Stimulated activated CD4-positive, alpha-beta T cell treated with anti-CD3 and anti-CD28 coated beads, Interleukin-12 subunit alpha, Interleukin-12 subunit beta, amount 100 ng/mL, for 48 hours (primary cell): ENCODE results near the gene ADM.

Experiments used
- DNase-seq, 3 donors: peaks; one replicate each; pipeline ENCODE4 v3.0.0-alpha.2; 2020; ENCODE audit warnings: low read depth in 2 of 3, low spot score in 1 of 3

Gene ADM

GRCh38 chr11:10308201-10308954 is 3.5 kb downstream of the ADM start:
- DNase-seq, result no peak

- no peak for DNase-seq
These were observed 4.6 kb downstream of the ADM start for GRCh38 chr11:10309163-10310093.

- DNase-seq, result no peak
These were observed 5.5 kb downstream of the ADM start for GRCh38 chr11:10310301-10310841.

- no peak for DNase-seq
These were observed 6.9 kb downstream of the ADM start for GRCh38 chr11:10311802-10312201.

- DNase-seq, result no peak
These were observed 9.6 kb downstream of the ADM start for GRCh38 chr11:10314199-10315072.

GRCh38 chr11:10315083-10315482 is 10.2 kb downstream of the ADM start:
- DNase-seq, result no peak

- no peak for DNase-seq
These were observed 12.4 kb downstream of the ADM start for GRCh38 chr11:10317151-10317755.

GRCh38 chr11:10317776-10318526 is 13.1 kb downstream of the ADM start:
- no peak for DNase-seq

GRCh38 chr11:10318527-10318802 is 13.6 kb downstream of the ADM start:
- DNase-seq, result no peak

- DNase-seq, result no peak
These were observed 15.1 kb downstream of the ADM start for GRCh38 chr11:10319702-10320558.

GRCh38 chr11:10320736-10321465 is 16.0 kb downstream of the ADM start:
- no peak for DNase-seq

GRCh38 chr11:10322401-10322800 is 17.5 kb downstream of the ADM start:
- no peak for DNase-seq

- DNase-seq, result peak in 2 of 3 donors; percentile 32 to 57
These were observed 18.2 kb downstream of the ADM start for GRCh38 chr11:10322830-10323792.

GRCh38 chr11:10323793-10324170 is 18.9 kb downstream of the ADM start:
- no peak for DNase-seq

GRCh38 chr11:10324474-10324873 is 19.6 kb downstream of the ADM start:
- DNase-seq, result no peak

- DNase-seq, result no peak
These were observed 20.6 kb downstream of the ADM start for GRCh38 chr11:10325277-10326011.
